ENCODE data around the gene SLC1A1.

SLC1A1 gene

GRCh38 chr9:4573634-4574389 lies 83.5 kb downstream of the SLC1A1 start:
- no peak for TF ChIP-seq REST (IDR thresholded peaks at IDR 0.05; ENCODE audit: insufficient read depth in 1 of 2, low read depth in 2 of 2, low read length in 2 of 2)
- no peak for TF ChIP-seq FOXP2 (optimal IDR thresholded peaks at IDR 0.05; ENCODE audit: borderline replicate concordance, extremely low read depth, extremely low read length, insufficient read depth)
- no peak for TF ChIP-seq TAF1 (IDR thresholded peaks at IDR 0.05; ENCODE audit: borderline replicate concordance, insufficient read depth, low read length)
- TF ChIP-seq POLR2AphosphoS5 (IDR thresholded peaks at IDR 0.05; ENCODE audit: low read depth, low read length) = no peak
- no peak for TF ChIP-seq SIN3A (IDR thresholded peaks at IDR 0.05; ENCODE audit: borderline replicate concordance, insufficient read depth, low read length)

DNA sequence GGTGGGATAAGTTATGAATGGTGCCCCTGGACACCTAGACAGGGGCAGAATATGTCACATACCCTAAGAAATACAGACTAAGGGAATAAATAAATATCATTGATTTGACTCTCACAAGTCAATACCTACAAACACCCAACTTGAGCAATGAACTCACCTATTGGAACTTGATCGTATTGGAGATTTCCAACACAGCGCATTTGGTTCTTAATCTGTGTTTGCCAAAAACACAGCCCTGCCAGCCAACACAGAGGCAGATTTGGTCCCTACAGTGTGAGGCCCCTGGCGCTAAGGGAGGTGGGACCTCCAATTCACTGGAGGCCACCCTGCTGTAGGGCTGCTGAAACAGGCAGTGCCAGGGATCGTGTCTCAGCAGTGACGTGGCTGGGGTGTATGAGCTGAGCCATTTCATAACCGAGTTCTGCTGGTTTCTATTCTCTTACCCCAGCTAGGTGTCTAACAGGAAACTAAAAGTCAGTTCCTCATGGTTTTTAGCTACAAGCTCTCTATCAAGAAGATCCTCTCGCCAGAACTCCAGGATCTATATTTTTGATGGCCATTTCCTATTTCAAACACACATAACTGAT lies 84.5 kb downstream of the SLC1A1 start:
- TF ChIP-seq POLR2AphosphoS5 (IDR thresholded peaks at IDR 0.05; ENCODE audit: low read depth, low read length) (no peak), FOXP2 (optimal IDR thresholded peaks at IDR 0.05; ENCODE audit: borderline replicate concordance, extremely low read depth, extremely low read length, insufficient read depth) (no peak), SIN3A (IDR thresholded peaks at IDR 0.05; ENCODE audit: borderline replicate concordance, insufficient read depth, low read length) (no peak)

DNA sequence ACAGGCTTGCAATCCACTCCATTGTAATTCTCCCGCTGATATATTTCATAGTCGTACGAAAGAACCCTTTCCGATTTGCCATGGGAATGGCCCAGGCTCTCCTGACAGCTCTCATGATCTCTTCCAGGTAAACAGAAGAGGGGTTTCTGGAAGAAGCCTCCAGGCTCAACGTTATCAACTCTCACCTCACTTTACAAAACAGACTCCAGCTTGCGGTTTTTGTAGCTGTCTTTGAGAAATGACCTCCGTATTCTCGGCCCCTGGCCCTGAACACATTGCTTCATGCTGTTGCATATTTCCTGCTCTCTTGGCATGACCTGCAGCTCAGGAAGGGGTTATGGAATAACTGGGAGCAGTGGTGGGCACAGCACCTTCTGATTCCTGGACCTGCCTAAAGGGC lies 85.7 kb downstream of the SLC1A1 start:
- TF ChIP-seq REST (IDR thresholded peaks at IDR 0.05; ENCODE audit: insufficient read depth in 1 of 2, low read depth in 2 of 2, low read length in 2 of 2) (no peak), TAF1 (IDR thresholded peaks at IDR 0.05; ENCODE audit: borderline replicate concordance, insufficient read depth, low read length) (no peak), POLR2AphosphoS5 (IDR thresholded peaks at IDR 0.05; ENCODE audit: low read depth, low read length) (no peak), FOXP2 (optimal IDR thresholded peaks at IDR 0.05; ENCODE audit: borderline replicate concordance, extremely low read depth, extremely low read length, insufficient read depth) (no peak), SIN3A (IDR thresholded peaks at IDR 0.05; ENCODE audit: borderline replicate concordance, insufficient read depth, low read length) (no peak)

DNA sequence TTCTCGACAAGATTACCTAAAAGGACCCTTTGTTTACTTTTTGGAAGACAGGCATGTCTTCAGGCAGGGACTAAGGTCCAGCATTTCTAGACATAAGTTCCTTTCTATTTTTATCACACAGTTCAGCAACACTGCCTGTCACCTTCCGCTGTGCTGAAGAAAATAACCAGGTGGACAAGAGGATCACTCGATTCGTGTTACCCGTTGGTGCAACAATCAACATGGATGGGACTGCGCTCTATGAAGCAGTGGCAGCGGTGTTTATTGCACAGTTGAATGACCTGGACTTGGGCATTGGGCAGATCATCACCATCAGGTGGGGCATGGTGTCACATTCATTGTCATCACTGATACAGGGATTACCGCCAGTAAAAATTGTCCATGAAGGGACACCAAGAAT lies 86.2 kb downstream of the SLC1A1 start:
- TF ChIP-seq SIN3A (IDR thresholded peaks at IDR 0.05; ENCODE audit: borderline replicate concordance, insufficient read depth, low read length) = no peak
- no peak for TF ChIP-seq POLR2AphosphoS5 (IDR thresholded peaks at IDR 0.05; ENCODE audit: low read depth, low read length)
- no peak for TF ChIP-seq REST (IDR thresholded peaks at IDR 0.05; ENCODE audit: insufficient read depth in 1 of 2, low read depth in 2 of 2, low read length in 2 of 2)
- TF ChIP-seq TAF1 (IDR thresholded peaks at IDR 0.05; ENCODE audit: borderline replicate concordance, insufficient read depth, low read length) = no peak
- no peak for TF ChIP-seq FOXP2 (optimal IDR thresholded peaks at IDR 0.05; ENCODE audit: borderline replicate concordance, extremely low read depth, extremely low read length, insufficient read depth)

- no peak for TF ChIP-seq POLR2AphosphoS5 (IDR thresholded peaks at IDR 0.05; ENCODE audit: low read depth, low read length)
- TF ChIP-seq FOXP2 (optimal IDR thresholded peaks at IDR 0.05; ENCODE audit: borderline replicate concordance, extremely low read depth, extremely low read length, insufficient read depth) = no peak
- no peak for TF ChIP-seq REST (IDR thresholded peaks at IDR 0.05; ENCODE audit: insufficient read depth in 1 of 2, low read depth in 2 of 2, low read length in 2 of 2)
- no peak for TF ChIP-seq SIN3A (IDR thresholded peaks at IDR 0.05; ENCODE audit: borderline replicate concordance, insufficient read depth, low read length)
- no peak for TF ChIP-seq TAF1 (IDR thresholded peaks at IDR 0.05; ENCODE audit: borderline replicate concordance, insufficient read depth, low read length)
Observed at GRCh38 chr9:4579001-4579400, 88.7 kb downstream of the SLC1A1 start.

All from PFSK-1 (cell line).